ENCODE measurements around the gene ZNF74. TPM values are rescaled to one million over a fixed set of nuclear protein-coding genes. Genes with fewer than 3 reads are reported as not detected.
A peak's percentile ranks its signal among the peaks of the same experiment; 100 is the strongest.

ZNF74 gene
- total and polyA plus RNA-seq, 10 of the 15 experiments (the other 5 are each of a cell fraction or from before 2014, with no cell fraction given) = 0.37 to 9.3 (median 5.1) TPM

DNA sequence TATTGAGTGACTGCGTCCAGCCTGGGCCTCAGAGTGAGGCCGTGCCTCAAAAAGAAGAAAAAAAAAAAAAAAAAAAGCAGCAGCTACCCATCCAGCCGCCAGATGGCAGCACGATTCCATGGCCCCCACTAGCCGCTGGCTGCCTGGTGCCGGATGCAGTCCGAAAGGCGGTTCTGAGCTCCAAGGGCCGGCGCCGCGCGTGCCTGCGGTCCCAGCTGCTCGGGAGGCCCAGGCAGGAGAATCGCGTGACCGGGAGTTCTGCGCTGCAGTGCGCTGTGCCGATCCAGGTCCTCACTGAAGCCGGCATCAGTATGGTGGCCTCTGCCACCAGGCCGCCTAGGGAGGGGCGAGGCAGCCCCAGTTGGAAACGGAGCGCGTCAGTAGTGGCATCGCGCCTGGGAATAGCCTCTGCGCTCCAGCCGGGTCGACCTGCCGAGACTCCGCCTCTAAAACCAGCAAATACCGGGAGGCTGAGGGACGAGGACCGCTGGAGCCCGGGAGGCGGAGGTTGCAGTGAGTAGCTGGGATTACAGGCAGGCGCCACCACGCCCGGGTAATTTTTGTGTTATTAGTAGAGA is 24.3 kb downstream of the ZNF74 start (continued):
- TF ChIP-seq SIX5 (IDR thresholded peaks at IDR 0.05; ENCODE audit: low read depth, low read length, severe bottlenecking) (no peak), RBBP5 (conservative IDR thresholded peaks at IDR 0.05) (no peak), TCF12 (IDR thresholded peaks at IDR 0.05; ENCODE audit: low read depth, low read length) (0 out of 2 replicates have a peak, but pooled peaks have one; percentile 27), SRF (IDR thresholded peaks at IDR 0.05; ENCODE audit: low read depth in 2 of 2, low read length in 2 of 2) (no peak), HDAC2 (IDR thresholded peaks at IDR 0.05) (no peak), NBN (IDR thresholded peaks at IDR 0.05) (no peak), SMARCA5 (IDR thresholded peaks at IDR 0.05) (no peak), ATF7 (IDR thresholded peaks at IDR 0.05; ENCODE audit: low read depth) (no peak), SP1 (IDR thresholded peaks at IDR 0.05; ENCODE audit: low read depth, low read length) (no peak), RCOR1 (conservative IDR thresholded peaks at IDR 0.05; ENCODE audit: low read depth, low read length) (no peak), NFXL1 (IDR thresholded peaks at IDR 0.05; ENCODE audit: borderline replicate concordance) (no peak)

DNA sequence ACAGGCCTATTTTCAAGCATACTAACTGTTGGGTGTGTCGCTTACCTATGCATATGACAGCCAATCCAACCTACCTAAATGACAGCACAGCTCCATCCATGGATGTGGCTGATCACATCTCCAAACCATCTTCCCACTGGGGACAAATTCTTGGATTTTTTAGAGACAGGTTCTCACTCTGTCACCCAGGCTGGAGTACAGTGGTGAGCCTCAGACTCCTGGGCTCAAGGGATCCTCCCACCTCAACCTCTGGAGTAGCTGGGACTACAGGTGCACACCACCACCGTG is 25.7 kb downstream of the ZNF74 start:
- Histone ChIP-seq H2AFZ (ENCODE audit: control insufficient read depth, low read depth, low read length) (no peak overlapping the region), H3K36me3 (ENCODE audit: control insufficient read depth in 2 of 2, insufficient read depth in 2 of 2, low read length in 1 of 2) (no peaks in the 10 kb centered on the region), H3K9ac (ENCODE audit: control insufficient read depth, insufficient read depth, low read length) (no peak overlapping the region), H3K79me2 (ENCODE audit: control insufficient read depth, insufficient read depth, low read length) (no peaks in the 10 kb centered on the region), H3K4me3 (no peak overlapping the region), H4K20me1 (ENCODE audit: control insufficient read depth, insufficient read depth) (no peaks in the 10 kb centered on the region), H3K4me1 (ENCODE audit: control insufficient read depth, insufficient read depth, low read length) (no peaks in the 10 kb centered on the region), H3K4me2 (ENCODE audit: control insufficient read depth, insufficient read depth) (no peak overlapping the region), H3K9me3 (replicated peaks; ENCODE audit: control insufficient read depth, insufficient read depth, low read length) (no peaks in the 10 kb centered on the region), H3K27ac (ENCODE audit: control insufficient read depth, insufficient read depth) (no peak overlapping the region), H3K27me3 (replicated peaks in 1 of 2; ENCODE audit: control insufficient read depth in 2 of 2, insufficient read depth in 2 of 2, low read length in 1 of 2) (no peaks in the 10 kb centered on the region; a peak in 1 of 4 replicates)
- WGBS (ENCODE audit: insufficient coverage, insufficient replicate concordance, low lambda C conversion rate, missing lambda C conversion rate) = 18% methylated on average over 2 of the region's 2 CpGs
- RAD21 ChIA-PET (ENCODE audit: unreplicated experiment) = interaction anchor here (3.4 kb wide), 1 partner anchor 37 kb away, joined by 42 read pairs; no protein-coding TSS in a partner anchor
- ATAC-seq (no peak), FAIRE-seq (no peak), DNase-seq (ENCODE audit: low read depth, low spot score) (no peak)
- intact Hi-C loops (cut with micrococcal nuclease; ENCODE audit: unreplicated experiment) = loop anchor here (2.0 to 10.0 kb wide), 2 partner anchors 145 to 277 kb away; no protein-coding TSS in a partner anchor
- POLR2A ChIA-PET = no interaction called here
- TF ChIP-seq, protein P1, sequence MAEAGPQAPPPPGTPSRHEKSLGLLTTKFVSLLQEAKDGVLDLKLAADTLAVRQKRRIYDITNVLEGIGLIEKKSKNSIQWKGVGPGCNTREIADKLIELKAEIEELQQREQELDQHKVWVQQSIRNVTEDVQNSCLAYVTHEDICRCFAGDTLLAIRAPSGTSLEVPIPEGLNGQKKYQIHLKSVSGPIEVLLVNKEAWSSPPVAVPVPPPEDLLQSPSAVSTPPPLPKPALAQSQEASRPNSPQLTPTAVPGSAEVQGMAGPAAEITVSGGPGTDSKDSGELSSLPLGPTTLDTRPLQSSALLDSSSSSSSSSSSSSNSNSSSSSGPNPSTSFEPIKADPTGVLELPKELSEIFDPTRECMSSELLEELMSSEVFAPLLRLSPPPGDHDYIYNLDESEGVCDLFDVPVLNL (IDR thresholded peaks at IDR 0.05; ENCODE audit: low read depth, low read length) = no peak
- TF ChIP-seq, protein P2, sequence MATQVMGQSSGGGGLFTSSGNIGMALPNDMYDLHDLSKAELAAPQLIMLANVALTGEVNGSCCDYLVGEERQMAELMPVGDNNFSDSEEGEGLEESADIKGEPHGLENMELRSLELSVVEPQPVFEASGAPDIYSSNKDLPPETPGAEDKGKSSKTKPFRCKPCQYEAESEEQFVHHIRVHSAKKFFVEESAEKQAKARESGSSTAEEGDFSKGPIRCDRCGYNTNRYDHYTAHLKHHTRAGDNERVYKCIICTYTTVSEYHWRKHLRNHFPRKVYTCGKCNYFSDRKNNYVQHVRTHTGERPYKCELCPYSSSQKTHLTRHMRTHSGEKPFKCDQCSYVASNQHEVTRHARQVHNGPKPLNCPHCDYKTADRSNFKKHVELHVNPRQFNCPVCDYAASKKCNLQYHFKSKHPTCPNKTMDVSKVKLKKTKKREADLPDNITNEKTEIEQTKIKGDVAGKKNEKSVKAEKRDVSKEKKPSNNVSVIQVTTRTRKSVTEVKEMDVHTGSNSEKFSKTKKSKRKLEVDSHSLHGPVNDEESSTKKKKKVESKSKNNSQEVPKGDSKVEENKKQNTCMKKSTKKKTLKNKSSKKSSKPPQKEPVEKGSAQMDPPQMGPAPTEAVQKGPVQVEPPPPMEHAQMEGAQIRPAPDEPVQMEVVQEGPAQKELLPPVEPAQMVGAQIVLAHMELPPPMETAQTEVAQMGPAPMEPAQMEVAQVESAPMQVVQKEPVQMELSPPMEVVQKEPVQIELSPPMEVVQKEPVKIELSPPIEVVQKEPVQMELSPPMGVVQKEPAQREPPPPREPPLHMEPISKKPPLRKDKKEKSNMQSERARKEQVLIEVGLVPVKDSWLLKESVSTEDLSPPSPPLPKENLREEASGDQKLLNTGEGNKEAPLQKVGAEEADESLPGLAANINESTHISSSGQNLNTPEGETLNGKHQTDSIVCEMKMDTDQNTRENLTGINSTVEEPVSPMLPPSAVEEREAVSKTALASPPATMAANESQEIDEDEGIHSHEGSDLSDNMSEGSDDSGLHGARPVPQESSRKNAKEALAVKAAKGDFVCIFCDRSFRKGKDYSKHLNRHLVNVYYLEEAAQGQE (IDR thresholded peaks at IDR 0.05; ENCODE audit: low read depth, low read length) = no peak
- TF ChIP-seq TARDBP (IDR thresholded peaks at IDR 0.05; ENCODE audit: borderline replicate concordance) (no peak), CHD2 (IDR thresholded peaks at IDR 0.05; ENCODE audit: borderline replicate concordance, low read depth, low read length) (no peak), MXI1 (IDR thresholded peaks at IDR 0.05; ENCODE audit: low read depth, low read length) (no peak), CREB1 (IDR thresholded peaks at IDR 0.05; ENCODE audit: low read depth) (no peak)
- CTCF ChIA-PET = interaction anchor here (2.0 to 3.3 kb wide), 3 partner anchors 11 to 44 kb away, joined by 6 to 58 read pairs (median 13); no protein-coding TSS in a partner anchor
- no TSS peak for BruUV-seq (replicated peaks)
- in situ Hi-C loops (cut with MboI) = no loop called here
- SMC1A ChIA-PET (ENCODE audit: uncharacterized antibody, unreplicated experiment) = interaction anchor here (2.1 kb wide), 1 partner anchor 34 kb away, joined by 8 read pairs; no protein-coding TSS in a partner anchor
